SU-DHL-6 (cell line): ENCODE measurements around the gene STPG3.

Source experiments
- H2AFZ ChIP-seq: fragments of 200-600 bp; sonication (generic); 2 replicates; pipeline ENCODE4 v1.6.1; 2014; ENCODE audit warnings: low read depth, mild to moderate bottlenecking, moderate library complexity, mixed read lengths, antibody characterized with exemption, low read length; ENCODE audit not compliant: severe bottlenecking
- H3F3A ChIP-seq: fragments of 200-600 bp; shearing (Covaris generic); 2 replicates; pipeline ENCODE4 v1.6.0; 2016; ENCODE audit warnings: antibody characterized with exemption, mild to moderate bottlenecking; ENCODE audit not compliant: insufficient read depth
- H3K27ac ChIP-seq: fragments of 200-600 bp; sonication (generic); 2 replicates; pipeline ENCODE4 v1.5.1; 2016; ENCODE audit warnings: low read depth, mild to moderate bottlenecking, low read length, moderate library complexity, mixed read lengths
- H3K27me3 ChIP-seq: fragments of 200-600 bp; sonication (generic), shearing (Covaris generic); 2 replicates; pipeline ENCODE4 v1.6.0; 2014; ENCODE audit warnings: mild to moderate bottlenecking, low read length
- H3K36me3 ChIP-seq: fragments of 200-600 bp; sonication (generic); 2 replicates; pipeline ENCODE4 v1.6.1; 2014; ENCODE audit warnings: mild to moderate bottlenecking, low read length, mixed read lengths
- H3K4me2 ChIP-seq: fragments of 300-600, 200-600 bp; shearing (Covaris generic), sonication (generic); 2 replicates; pipeline ENCODE4 v1.6.0; 2014; ENCODE audit warnings: low read length, low read depth, mild to moderate bottlenecking; ENCODE audit not compliant: poor library complexity, severe bottlenecking
- H3K4me3 ChIP-seq: fragments of 200-600 bp; sonication (generic); 2 replicates; pipeline ENCODE4 v1.5.1; 2014; ENCODE audit warnings: antibody characterized with exemption, low read length, mild to moderate bottlenecking, mixed read lengths; ENCODE audit not compliant: insufficient read depth, poor library complexity, severe bottlenecking
- H3K79me2 ChIP-seq: fragments of 200-600 bp; sonication (generic); 2 replicates; pipeline ENCODE4 v1.6.1; 2014; ENCODE audit warnings: mild to moderate bottlenecking, low read length, moderate library complexity; ENCODE audit not compliant: insufficient read depth
- H3K9ac ChIP-seq: fragments of 200-600 bp; sonication (generic); 2 replicates; pipeline ENCODE4 v1.7.0; 2014; ENCODE audit warnings: mild to moderate bottlenecking, low read length
- H3K9me2 ChIP-seq: fragments of 200-600 bp; sonication (generic); replicated peaks from 2 replicates; pipeline ENCODE4 v1.6.1; 2014; ENCODE audit warnings: low read length; ENCODE audit not compliant: insufficient read depth
- H3K9me3 ChIP-seq: fragments of 200-600 bp; sonication (generic); 2 replicates; pipeline ENCODE4 v1.6.1; 2014; ENCODE audit warnings: low read length, mixed read lengths; ENCODE audit not compliant: insufficient read depth
- H4K20me1 ChIP-seq: fragments of 200-600 bp; sonication (generic); 2 replicates; pipeline ENCODE4 v1.6.1; 2014; ENCODE audit warnings: low read depth, mild to moderate bottlenecking, antibody characterized with exemption, low read length, moderate library complexity, mixed read lengths
- EZH2phosphoT487 ChIP-seq: fragments of 200-600 bp; sonication (generic), shearing (Covaris generic); conservative IDR thresholded peaks from 2 replicates; pipeline ENCODE4 v1.6.1; 2018; ENCODE audit warnings: mild to moderate bottlenecking, antibody characterized with exemption, low read length, moderate library complexity, mixed read lengths
- TF ChIP-seq, protein P1 (sequence below): fragments of 200-600 bp; sonication (generic); IDR thresholded peaks from one replicate; pipeline ENCODE4 v1.5.1; 2017; ENCODE audit warnings: antibody characterized with exemption, mild to moderate bottlenecking, low read length, moderate library complexity; ENCODE audit not compliant: insufficient read depth, poor library complexity, severe bottlenecking

Gene STPG3

DNA sequence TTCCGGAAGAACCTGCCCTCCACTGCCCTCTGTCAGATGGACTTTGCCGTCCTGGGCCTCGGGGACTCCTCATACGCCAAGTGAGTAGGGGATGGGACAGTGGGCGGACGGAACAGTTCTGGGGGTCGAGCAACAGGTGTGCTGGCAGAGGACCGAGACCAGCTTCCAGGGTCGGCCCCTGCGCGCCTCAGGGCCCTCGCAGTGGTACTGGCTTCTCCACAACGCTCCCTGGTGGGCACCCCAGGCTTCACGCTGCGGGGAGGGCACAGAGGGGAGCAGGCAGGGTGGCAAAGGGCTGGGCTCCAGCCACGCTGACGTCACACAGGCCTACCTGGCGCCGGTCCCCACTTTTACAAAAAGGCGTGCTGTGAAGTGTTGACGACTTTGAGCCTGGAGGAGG, 38.6 kb upstream of the STPG3 start:
- Histone ChIP-seq H3K36me3 (no peaks in the 10 kb centered on the region), H3F3A (no peaks in the 10 kb centered on the region), H3K9me2 (no peaks in the 10 kb centered on the region), H4K20me1 (no peaks in the 10 kb centered on the region), H3K9ac (no peak overlapping the region), H3K79me2 (no peaks in the 10 kb centered on the region), H2AFZ (no peak overlapping the region), H3K27me3 (no peaks in the 10 kb centered on the region), H3K27ac (no peak overlapping the region), H3K4me3 (no peak overlapping the region), H3K4me2 (no peak overlapping the region), H3K9me3 (no peaks in the 10 kb centered on the region)
- TF ChIP-seq, protein P1, sequence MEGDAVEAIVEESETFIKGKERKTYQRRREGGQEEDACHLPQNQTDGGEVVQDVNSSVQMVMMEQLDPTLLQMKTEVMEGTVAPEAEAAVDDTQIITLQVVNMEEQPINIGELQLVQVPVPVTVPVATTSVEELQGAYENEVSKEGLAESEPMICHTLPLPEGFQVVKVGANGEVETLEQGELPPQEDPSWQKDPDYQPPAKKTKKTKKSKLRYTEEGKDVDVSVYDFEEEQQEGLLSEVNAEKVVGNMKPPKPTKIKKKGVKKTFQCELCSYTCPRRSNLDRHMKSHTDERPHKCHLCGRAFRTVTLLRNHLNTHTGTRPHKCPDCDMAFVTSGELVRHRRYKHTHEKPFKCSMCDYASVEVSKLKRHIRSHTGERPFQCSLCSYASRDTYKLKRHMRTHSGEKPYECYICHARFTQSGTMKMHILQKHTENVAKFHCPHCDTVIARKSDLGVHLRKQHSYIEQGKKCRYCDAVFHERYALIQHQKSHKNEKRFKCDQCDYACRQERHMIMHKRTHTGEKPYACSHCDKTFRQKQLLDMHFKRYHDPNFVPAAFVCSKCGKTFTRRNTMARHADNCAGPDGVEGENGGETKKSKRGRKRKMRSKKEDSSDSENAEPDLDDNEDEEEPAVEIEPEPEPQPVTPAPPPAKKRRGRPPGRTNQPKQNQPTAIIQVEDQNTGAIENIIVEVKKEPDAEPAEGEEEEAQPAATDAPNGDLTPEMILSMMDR, result no peak
- no peak for TF ChIP-seq EZH2phosphoT487

GRCh38 chr9:137213160-137214060, 37.7 kb upstream of the STPG3 start:
- no peaks in the 10 kb centered on the region for H3K79me2 ChIP-seq
- no peak overlapping the region for H3K4me2 ChIP-seq
- H3K9me3 ChIP-seq, result no peaks in the 10 kb centered on the region
- H3K27me3 ChIP-seq, result no peaks in the 10 kb centered on the region
- H3K9ac ChIP-seq, result no peak overlapping the region
- no peaks in the 10 kb centered on the region for H3K9me2 ChIP-seq
- TF ChIP-seq, protein P1, result no peak
- TF ChIP-seq EZH2phosphoT487, result no peak
- H3K4me3 ChIP-seq, result no peak overlapping the region
- H2AFZ ChIP-seq, result no peak overlapping the region
- no peak overlapping the region for H3K27ac ChIP-seq
- no peaks in the 10 kb centered on the region for H4K20me1 ChIP-seq
- H3K36me3 ChIP-seq, result no peaks in the 10 kb centered on the region
- H3F3A ChIP-seq, result no peaks in the 10 kb centered on the region

- Histone ChIP-seq H3K4me2 (no peak overlapping the region), H3K27ac (no peak overlapping the region), H4K20me1 (no peaks in the 10 kb centered on the region), H3K36me3 (no peaks in the 10 kb centered on the region), H3K79me2 (no peaks in the 10 kb centered on the region), H3K9me2 (no peaks in the 10 kb centered on the region), H2AFZ (no peak overlapping the region), H3K9me3 (no peaks in the 10 kb centered on the region), H3K9ac (no peak overlapping the region), H3K4me3 (no peak overlapping the region), H3K27me3 (no peaks in the 10 kb centered on the region), H3F3A (no peaks in the 10 kb centered on the region)
- no peak for TF ChIP-seq EZH2phosphoT487
- TF ChIP-seq, protein P1, result no peak
Measured at GRCh38 chr9:137214620-137215019, 36.5 kb upstream of the STPG3 start.
